HepG2 (cell line): ENCODE measurements around the gene DRC7. TPM values are rescaled to one million over a fixed set of nuclear protein-coding genes. Genes with fewer than 3 reads are reported as not detected.

Source experiments
- BHLHE40 ChIP-seq: IDR thresholded peaks from 2 replicates; pipeline ENCODE4 v1.6.1; 2011; ENCODE audit warnings: low read length, improper control_type of control experiment
- FOXM1 ChIP-seq: sonication (generic); formaldehyde crosslinking; IDR thresholded peaks from 2 replicates; pipeline ENCODE4 v1.5.0; 2020; ENCODE audit warnings: missing genetic modification reagents
- HCFC1 ChIP-seq: fragments of 150-350 bp; IDR thresholded peaks from 2 replicates; pipeline ENCODE4 v1.6.1; 2014; ENCODE audit warnings: low read depth, low read length
- IRX3 ChIP-seq: sonication (generic); formaldehyde crosslinking; IDR thresholded peaks from 2 replicates; pipeline ENCODE4 v1.8.1; 2023; ENCODE audit warnings: mild to moderate bottlenecking, low read depth, missing genetic modification reagents, borderline replicate concordance
- KLF16 ChIP-seq, 2 experiments: sonication (generic) in 1 of 2; formaldehyde crosslinking in 1 of 2; IDR thresholded peaks; 2 replicates each; pipeline versions ENCODE4 v1.6.1 to v1.8.0; 2016 to 2023; ENCODE audit warnings: missing genetic modification reagents in 2 of 2, missing compliant biosample characterization in 1 of 2
- KLF9 ChIP-seq: IDR thresholded peaks from 2 replicates; pipeline ENCODE4 v1.6.1; 2016; ENCODE audit warnings: low read depth
- MBD4 ChIP-seq: IDR thresholded peaks from 2 replicates; pipeline ENCODE4 v1.6.1; 2012; ENCODE audit warnings: low read length, inconsistent platforms, borderline replicate concordance
- MYC ChIP-seq: sonication (generic); formaldehyde crosslinking; IDR thresholded peaks from 2 replicates; pipeline ENCODE4 v1.9.0; 2021; ENCODE audit warnings: missing genetic modification reagents, borderline replicate concordance
- NR2F2 ChIP-seq: IDR thresholded peaks from 2 replicates; pipeline ENCODE4 v1.6.1; 2012; ENCODE audit warnings: low read depth, inconsistent platforms, borderline replicate concordance
- SETDB1 ChIP-seq: sonication (generic); formaldehyde crosslinking; IDR thresholded peaks from 2 replicates; pipeline ENCODE4 v1.5.1; 2020; ENCODE audit warnings: missing genetic modification reagents, mild to moderate bottlenecking, borderline replicate concordance
- SMARCC2 ChIP-seq: fragments of 450-650 bp; IDR thresholded peaks from 2 replicates; pipeline ENCODE4 v1.6.1; 2017; ENCODE audit warnings: antibody characterized with exemption, mild to moderate bottlenecking
- THAP11 ChIP-seq: IDR thresholded peaks from 2 replicates; pipeline ENCODE4 v1.6.1; 2016; ENCODE audit warnings: missing biosample characterization, missing genetic modification reagents
- TRIM24 ChIP-seq: sonication (generic); formaldehyde crosslinking; IDR thresholded peaks from 2 replicates; pipeline ENCODE4 v1.8.0; 2022; ENCODE audit warnings: mild to moderate bottlenecking, missing genetic modification reagents
- ZNF136 ChIP-seq: sonication (generic); formaldehyde crosslinking; IDR thresholded peaks from 2 replicates; pipeline ENCODE4 v1.8.1; 2022; ENCODE audit warnings: low read depth, mild to moderate bottlenecking, moderate library complexity, missing genetic modification reagents
- ZNF746 ChIP-seq: sonication (generic); formaldehyde crosslinking; IDR thresholded peaks from 2 replicates; pipeline ENCODE4 v1.8.0; 2022; ENCODE audit warnings: mild to moderate bottlenecking, missing genetic modification reagents
- ZNF747 ChIP-seq: sonication (generic); formaldehyde crosslinking; IDR thresholded peaks from 2 replicates; pipeline ENCODE4 v1.8.1; 2023; ENCODE audit warnings: missing genetic modification reagents, mild to moderate bottlenecking, borderline replicate concordance
- polyA plus RNA-seq, 8 experiments: library from polyadenylated mRNA; depleted of rRNA in 3 of 8; stranded (reverse) in 7 of 8; unstranded in 1 of 8; fragments of >200 nt; fragmentation: Illumina TruSeq in 4 of 8; extraction: Trizol in 4 of 8; gene quantifications; 2 replicates each; pipeline versions ENCODE4 v1.2.1 to v1.2.3, GENCODE V29; 2011 to 2016; ENCODE audit warnings: low read depth in 4 of 8, missing spikeins in 1 of 8, mixed read lengths in 1 of 8; ENCODE audit not compliant: insufficient read depth in 1 of 8
- total RNA-seq, 5 experiments: library from RNA; depleted of rRNA; stranded (reverse); fragments of >200 nt; fragmentation: Illumina TruSeq; extraction: Trizol; gene quantifications; 2 replicates each; pipeline ENCODE4 v1.2.3, GENCODE V29; 2016; ENCODE audit warnings: low read depth in 1 of 5
- TF ChIP-seq, protein P1 (sequence below): IDR thresholded peaks from 2 replicates; pipeline ENCODE4 v1.6.1; 2016
- TF ChIP-seq, protein P2 (sequence below): sonication (generic); formaldehyde crosslinking; IDR thresholded peaks from 2 replicates; pipeline ENCODE4 v1.4.0; 2020; ENCODE audit warnings: missing genetic modification reagents
- TF ChIP-seq, protein P3 (sequence below): sonication (generic); formaldehyde crosslinking; IDR thresholded peaks from 2 replicates; pipeline ENCODE4 v1.4.0; 2020; ENCODE audit warnings: missing genetic modification reagents
- TF ChIP-seq, protein P4 (sequence below): sonication (generic); formaldehyde crosslinking; IDR thresholded peaks from 2 replicates; pipeline ENCODE4 v1.4.0; 2020; ENCODE audit warnings: missing genetic modification reagents, borderline replicate concordance

The DRC7 gene
- total and polyA plus RNA-seq, 2 of the 13 experiments (the other 11 are each of a cell fraction or from before 2014, with no cell fraction given), result 2.7 to 3.4 TPM

DNA sequence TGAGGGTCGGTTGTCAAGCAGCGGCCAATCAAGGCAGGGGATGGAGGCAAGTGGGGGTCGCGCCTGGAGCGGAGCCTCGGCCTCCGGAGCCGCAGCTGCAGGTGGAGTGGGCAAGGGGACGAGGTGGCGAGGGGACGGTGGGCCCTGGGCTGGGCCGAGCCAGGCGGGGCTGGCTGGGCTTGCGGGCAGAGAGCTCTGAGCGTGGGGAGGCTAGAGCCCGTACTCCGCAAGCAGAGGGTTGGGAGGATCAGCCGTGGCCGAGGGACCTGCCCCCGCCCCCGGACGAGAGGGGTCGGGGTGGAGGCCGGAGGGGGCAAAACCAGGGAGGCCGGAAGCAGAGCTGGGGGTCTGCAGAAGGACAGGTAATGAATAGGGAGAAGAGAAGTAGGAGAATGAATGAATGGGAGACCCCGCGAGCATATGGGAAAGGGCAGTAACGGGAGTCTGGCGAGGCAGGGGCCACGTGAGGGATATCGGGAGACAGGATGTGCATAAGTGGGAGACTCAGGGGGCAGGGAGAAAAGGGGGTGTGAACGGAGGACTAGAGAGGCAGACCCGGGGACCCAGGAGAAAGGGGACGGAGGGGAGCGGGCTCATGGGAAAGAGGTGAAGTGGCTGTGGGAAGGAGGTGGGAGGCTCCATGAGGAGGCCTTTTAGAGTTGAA is 41.3 kb downstream of the DRC7 start, which contains the start of gene KATNB1 (continued):
- TF ChIP-seq, protein P1, sequence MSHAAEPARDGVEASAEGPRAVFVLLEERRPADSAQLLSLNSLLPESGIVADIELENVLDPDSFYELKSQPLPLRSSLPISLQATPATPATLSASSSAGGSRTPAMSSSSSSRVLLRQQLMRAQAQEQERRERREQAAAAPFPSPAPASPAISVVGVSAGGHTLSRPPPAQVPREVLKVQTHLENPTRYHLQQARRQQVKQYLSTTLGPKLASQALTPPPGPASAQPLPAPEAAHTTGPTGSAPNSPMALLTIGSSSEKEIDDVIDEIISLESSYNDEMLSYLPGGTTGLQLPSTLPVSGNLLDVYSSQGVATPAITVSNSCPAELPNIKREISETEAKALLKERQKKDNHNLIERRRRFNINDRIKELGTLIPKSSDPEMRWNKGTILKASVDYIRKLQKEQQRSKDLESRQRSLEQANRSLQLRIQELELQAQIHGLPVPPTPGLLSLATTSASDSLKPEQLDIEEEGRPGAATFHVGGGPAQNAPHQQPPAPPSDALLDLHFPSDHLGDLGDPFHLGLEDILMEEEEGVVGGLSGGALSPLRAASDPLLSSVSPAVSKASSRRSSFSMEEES, result no peak
- TF ChIP-seq FOXM1 (CRISPR knock-in tag), result no peak
- no peak for TF ChIP-seq ZNF136 (CRISPR knock-in tag)
- 0 out of 2 replicates have a peak, but pooled peaks have one; percentile 59 for TF ChIP-seq ZNF747
- no peak for TF ChIP-seq IRX3 (CRISPR knock-in tag)
- no peak for TF ChIP-seq SMARCC2
- TF ChIP-seq TRIM24 (CRISPR knock-in tag), result no peak
- TF ChIP-seq KLF16 (CRISPR knock-in tag; IDR thresholded peaks at IDR 0.05), result peak in 1 of 2 experiments; percentile 5; a peak in 1 of 4 replicates
- TF ChIP-seq NR2F2, result no peak
- TF ChIP-seq HCFC1, result no peak
- TF ChIP-seq, protein P2, sequence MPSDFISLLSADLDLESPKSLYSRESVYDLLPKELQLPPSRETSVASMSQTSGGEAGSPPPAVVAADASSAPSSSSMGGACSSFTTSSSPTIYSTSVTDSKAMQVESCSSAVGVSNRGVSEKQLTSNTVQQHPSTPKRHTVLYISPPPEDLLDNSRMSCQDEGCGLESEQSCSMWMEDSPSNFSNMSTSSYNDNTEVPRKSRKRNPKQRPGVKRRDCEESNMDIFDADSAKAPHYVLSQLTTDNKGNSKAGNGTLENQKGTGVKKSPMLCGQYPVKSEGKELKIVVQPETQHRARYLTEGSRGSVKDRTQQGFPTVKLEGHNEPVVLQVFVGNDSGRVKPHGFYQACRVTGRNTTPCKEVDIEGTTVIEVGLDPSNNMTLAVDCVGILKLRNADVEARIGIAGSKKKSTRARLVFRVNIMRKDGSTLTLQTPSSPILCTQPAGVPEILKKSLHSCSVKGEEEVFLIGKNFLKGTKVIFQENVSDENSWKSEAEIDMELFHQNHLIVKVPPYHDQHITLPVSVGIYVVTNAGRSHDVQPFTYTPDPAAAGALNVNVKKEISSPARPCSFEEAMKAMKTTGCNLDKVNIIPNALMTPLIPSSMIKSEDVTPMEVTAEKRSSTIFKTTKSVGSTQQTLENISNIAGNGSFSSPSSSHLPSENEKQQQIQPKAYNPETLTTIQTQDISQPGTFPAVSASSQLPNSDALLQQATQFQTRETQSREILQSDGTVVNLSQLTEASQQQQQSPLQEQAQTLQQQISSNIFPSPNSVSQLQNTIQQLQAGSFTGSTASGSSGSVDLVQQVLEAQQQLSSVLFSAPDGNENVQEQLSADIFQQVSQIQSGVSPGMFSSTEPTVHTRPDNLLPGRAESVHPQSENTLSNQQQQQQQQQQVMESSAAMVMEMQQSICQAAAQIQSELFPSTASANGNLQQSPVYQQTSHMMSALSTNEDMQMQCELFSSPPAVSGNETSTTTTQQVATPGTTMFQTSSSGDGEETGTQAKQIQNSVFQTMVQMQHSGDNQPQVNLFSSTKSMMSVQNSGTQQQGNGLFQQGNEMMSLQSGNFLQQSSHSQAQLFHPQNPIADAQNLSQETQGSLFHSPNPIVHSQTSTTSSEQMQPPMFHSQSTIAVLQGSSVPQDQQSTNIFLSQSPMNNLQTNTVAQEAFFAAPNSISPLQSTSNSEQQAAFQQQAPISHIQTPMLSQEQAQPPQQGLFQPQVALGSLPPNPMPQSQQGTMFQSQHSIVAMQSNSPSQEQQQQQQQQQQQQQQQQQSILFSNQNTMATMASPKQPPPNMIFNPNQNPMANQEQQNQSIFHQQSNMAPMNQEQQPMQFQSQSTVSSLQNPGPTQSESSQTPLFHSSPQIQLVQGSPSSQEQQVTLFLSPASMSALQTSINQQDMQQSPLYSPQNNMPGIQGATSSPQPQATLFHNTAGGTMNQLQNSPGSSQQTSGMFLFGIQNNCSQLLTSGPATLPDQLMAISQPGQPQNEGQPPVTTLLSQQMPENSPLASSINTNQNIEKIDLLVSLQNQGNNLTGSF (CRISPR knock-in tag), result no peak
- no peak for TF ChIP-seq BHLHE40
- TF ChIP-seq THAP11 (CRISPR knock-in tag), result no peak
- TF ChIP-seq MYC (CRISPR knock-in tag), result peak; percentile 30; the same call in 1 of the 2 replicates
- TF ChIP-seq SETDB1 (CRISPR knock-in tag), result no peak
- no peak for TF ChIP-seq MBD4
- no peak for TF ChIP-seq KLF9 (CRISPR knock-in tag)
- TF ChIP-seq, protein P3, sequence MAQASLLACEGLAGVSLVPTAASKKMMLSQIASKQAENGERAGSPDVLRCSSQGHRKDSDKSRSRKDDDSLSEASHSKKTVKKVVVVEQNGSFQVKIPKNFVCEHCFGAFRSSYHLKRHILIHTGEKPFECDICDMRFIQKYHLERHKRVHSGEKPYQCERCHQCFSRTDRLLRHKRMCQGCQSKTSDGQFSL (CRISPR knock-in tag), result no peak
- TF ChIP-seq, protein P4, sequence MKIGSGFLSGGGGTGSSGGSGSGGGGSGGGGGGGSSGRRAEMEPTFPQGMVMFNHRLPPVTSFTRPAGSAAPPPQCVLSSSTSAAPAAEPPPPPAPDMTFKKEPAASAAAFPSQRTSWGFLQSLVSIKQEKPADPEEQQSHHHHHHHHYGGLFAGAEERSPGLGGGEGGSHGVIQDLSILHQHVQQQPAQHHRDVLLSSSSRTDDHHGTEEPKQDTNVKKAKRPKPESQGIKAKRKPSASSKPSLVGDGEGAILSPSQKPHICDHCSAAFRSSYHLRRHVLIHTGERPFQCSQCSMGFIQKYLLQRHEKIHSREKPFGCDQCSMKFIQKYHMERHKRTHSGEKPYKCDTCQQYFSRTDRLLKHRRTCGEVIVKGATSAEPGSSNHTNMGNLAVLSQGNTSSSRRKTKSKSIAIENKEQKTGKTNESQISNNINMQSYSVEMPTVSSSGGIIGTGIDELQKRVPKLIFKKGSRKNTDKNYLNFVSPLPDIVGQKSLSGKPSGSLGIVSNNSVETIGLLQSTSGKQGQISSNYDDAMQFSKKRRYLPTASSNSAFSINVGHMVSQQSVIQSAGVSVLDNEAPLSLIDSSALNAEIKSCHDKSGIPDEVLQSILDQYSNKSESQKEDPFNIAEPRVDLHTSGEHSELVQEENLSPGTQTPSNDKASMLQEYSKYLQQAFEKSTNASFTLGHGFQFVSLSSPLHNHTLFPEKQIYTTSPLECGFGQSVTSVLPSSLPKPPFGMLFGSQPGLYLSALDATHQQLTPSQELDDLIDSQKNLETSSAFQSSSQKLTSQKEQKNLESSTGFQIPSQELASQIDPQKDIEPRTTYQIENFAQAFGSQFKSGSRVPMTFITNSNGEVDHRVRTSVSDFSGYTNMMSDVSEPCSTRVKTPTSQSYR (CRISPR knock-in tag), result peak; percentile 83
- no peak for TF ChIP-seq ZNF746
